A549 (cell line): ENCODE results near the gene ZSWIM3.

Experiments
- CTCF ChIP-seq: fragments of >200 bp; sonication (Bioruptor Twin); formaldehyde crosslinking; IDR thresholded peaks from 3 replicates; pipeline ENCODE4 v1.5.1; 2016
- EHF ChIP-seq: fragments of 250-450 bp; sonication (Bioruptor Pico); IDR thresholded peaks from 2 replicates; pipeline ENCODE4 v1.5.0; 2020; ENCODE audit warnings: mild to moderate bottlenecking
- GATA3 ChIP-seq: IDR thresholded peaks from 2 replicates; pipeline ENCODE4 v1.6.1; 2012; ENCODE audit warnings: borderline replicate concordance
- HOXA7 ChIP-seq: fragments of 250-450 bp; sonication (Bioruptor Pico); IDR thresholded peaks from 2 replicates; pipeline ENCODE4 v1.5.0; 2020; ENCODE audit warnings: mild to moderate bottlenecking, moderate library complexity
- MAX ChIP-seq: IDR thresholded peaks from 2 replicates; pipeline ENCODE4 v1.6.1; 2012
- NFE2L2 ChIP-seq: fragments of 150-350 bp; conservative IDR thresholded peaks from 2 replicates; pipeline ENCODE4 v1.6.1; 2014; ENCODE audit warnings: low read length
- POLR2A ChIP-seq: IDR thresholded peaks from 2 replicates; pipeline ENCODE4 v1.6.1; 2012; ENCODE audit warnings: mild to moderate bottlenecking, low read length
- POLR2AphosphoS2 ChIP-seq: conservative IDR thresholded peaks from 2 replicates; pipeline ENCODE4 v1.6.1; 2012; ENCODE audit warnings: low read length, improper control_type of control experiment, inconsistent platforms

GRCh38 chr20:45924391-45925261 is 67.2 kb downstream of the ZSWIM3 start:
- TF ChIP-seq CTCF (no peak), POLR2AphosphoS2 (no peak), GATA3 (no peak), NFE2L2 (no peak), POLR2A (no peak), MAX (no peak), EHF (no peak), HOXA7 (CRISPR knock-in tag) (no peak)
